ENCODE measurements around the gene SBF2.

Gene SBF2

DNA sequence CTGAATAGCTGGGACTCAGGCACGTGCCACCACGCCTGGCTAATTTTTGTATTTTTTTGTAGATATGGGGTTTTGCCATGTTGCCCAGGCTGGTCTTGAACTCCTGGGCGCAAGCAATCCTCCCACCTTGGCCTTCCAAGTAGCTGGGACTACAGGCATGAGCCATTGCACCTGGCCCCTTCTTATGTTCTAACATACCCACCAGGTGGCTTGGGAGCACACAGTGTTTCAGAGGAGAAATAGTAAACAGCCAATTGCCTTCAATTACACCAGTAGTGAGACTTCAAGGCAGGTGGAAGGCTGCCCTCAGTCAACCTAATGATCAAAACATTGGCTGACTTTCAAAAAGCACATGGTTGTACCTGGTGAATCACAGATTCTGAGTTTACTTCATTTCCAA, 462.9 kb downstream of the SBF2 start:
- no peak for DNase-seq (ENCODE audit: low spot score)
- in situ Hi-C loops (cut with MboI; ENCODE audit: low sequenced_read_pairs, unreplicated experiment) = no loop called here
- TF ChIP-seq CTCF (IDR thresholded peaks at IDR 0.05; ENCODE audit: borderline replicate concordance, control extremely low read depth, extremely low read depth, insufficient read depth, missing control alignments) = no peak

DNA sequence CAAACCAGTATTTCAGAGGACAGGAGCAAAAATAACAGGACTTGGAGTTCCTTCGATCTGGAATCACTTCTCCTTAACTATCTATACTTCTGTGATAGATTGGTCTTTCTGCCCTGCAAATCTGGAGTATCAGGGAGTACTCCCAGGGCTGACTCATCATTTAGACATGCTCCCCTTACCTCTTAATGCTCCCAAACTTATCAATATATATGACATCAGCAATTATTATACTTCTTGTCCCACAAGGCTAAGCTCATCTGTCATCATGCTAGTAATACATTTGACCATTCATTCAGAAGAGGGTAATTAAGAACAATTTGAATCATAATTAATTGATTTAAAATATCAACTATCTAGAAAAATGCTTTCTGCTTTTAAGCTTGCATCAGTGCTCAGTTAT, 466.3 kb downstream of the SBF2 start:
- in situ Hi-C loops (cut with MboI; ENCODE audit: low sequenced_read_pairs, unreplicated experiment) = no loop called here
- TF ChIP-seq CTCF (IDR thresholded peaks at IDR 0.05; ENCODE audit: borderline replicate concordance, control extremely low read depth, extremely low read depth, insufficient read depth, missing control alignments) = no peak
- DNase-seq (ENCODE audit: low spot score) = no peak

GRCh38 chr11:9826390-9826789, 467.6 kb downstream of the SBF2 start:
- no peak for TF ChIP-seq CTCF (IDR thresholded peaks at IDR 0.05; ENCODE audit: borderline replicate concordance, control extremely low read depth, extremely low read depth, insufficient read depth, missing control alignments)
- no peak for DNase-seq (ENCODE audit: low spot score)
- in situ Hi-C loops (cut with MboI; ENCODE audit: low sequenced_read_pairs, unreplicated experiment) = no loop called here

DNA sequence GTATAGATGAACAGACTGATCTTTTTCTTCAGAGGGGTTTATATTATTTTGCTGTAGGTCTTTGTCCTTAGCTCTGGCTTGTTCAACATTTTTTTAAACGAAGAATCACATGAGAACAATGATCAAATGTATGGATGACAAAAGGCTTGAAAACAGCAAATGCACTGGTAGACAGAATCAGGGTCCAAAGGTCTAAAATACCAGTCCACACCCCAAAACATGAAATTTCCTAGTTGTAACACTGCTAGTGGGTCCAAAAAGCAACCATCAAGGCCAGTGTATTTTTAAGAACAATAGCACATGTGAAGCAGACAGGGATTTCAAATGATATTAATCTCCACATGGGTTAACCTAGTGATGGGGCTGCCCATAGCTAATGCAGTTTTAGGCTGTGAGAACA, 468.1 kb downstream of the SBF2 start:
- DNase-seq (ENCODE audit: low spot score) = no peak
- in situ Hi-C loops (cut with MboI; ENCODE audit: low sequenced_read_pairs, unreplicated experiment) = no loop called here
- no peak for TF ChIP-seq CTCF (IDR thresholded peaks at IDR 0.05; ENCODE audit: borderline replicate concordance, control extremely low read depth, extremely low read depth, insufficient read depth, missing control alignments)

GRCh38 chr11:9825315-9825714, 468.7 kb downstream of the SBF2 start:
- TF ChIP-seq CTCF (IDR thresholded peaks at IDR 0.05; ENCODE audit: borderline replicate concordance, control extremely low read depth, extremely low read depth, insufficient read depth, missing control alignments) = no peak
- DNase-seq (ENCODE audit: low spot score) = no peak
- in situ Hi-C loops (cut with MboI; ENCODE audit: low sequenced_read_pairs, unreplicated experiment) = no loop called here

DNA sequence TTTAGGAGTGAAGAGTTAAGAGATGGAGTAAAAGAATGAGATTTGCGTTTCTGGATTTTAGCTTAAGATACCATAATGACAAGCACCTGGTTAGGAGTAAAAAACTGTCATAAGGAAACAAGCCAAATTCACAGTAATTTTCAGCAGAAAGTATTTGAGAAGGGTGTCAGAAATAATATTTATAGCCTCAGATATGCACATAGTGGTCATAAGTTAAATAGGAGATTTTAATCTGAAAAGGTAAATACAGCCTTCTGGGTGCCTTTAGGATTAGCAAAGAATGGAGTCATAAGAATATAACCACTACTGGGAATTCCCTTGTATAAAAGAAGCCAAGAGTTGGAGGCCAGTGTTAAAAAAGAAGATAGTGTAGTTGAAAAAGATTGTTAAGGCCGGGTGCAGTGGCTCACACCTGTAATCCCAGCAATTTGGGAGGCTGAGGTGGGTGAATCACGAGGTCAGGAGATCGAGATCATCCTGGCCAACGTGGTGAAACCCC, 470.1 kb downstream of the SBF2 start:
- in situ Hi-C loops (cut with MboI; ENCODE audit: low sequenced_read_pairs, unreplicated experiment) = no loop called here
- DNase-seq (ENCODE audit: low spot score) = no peak
- TF ChIP-seq CTCF (IDR thresholded peaks at IDR 0.05; ENCODE audit: borderline replicate concordance, control extremely low read depth, extremely low read depth, insufficient read depth, missing control alignments) = no peak

GRCh38 chr11:9823439-9823838, 470.6 kb downstream of the SBF2 start:
- in situ Hi-C loops (cut with MboI; ENCODE audit: low sequenced_read_pairs, unreplicated experiment) = no loop called here
- DNase-seq (ENCODE audit: low spot score) = no peak
- TF ChIP-seq CTCF (IDR thresholded peaks at IDR 0.05; ENCODE audit: borderline replicate concordance, control extremely low read depth, extremely low read depth, insufficient read depth, missing control alignments) = no peak
